H1 (cell line): ENCODE data around the gene EHHADH. TPM values are rescaled to one million over a fixed set of nuclear protein-coding genes. Genes with fewer than 3 reads are reported as not detected.

Source experiments
- CTCF ChIA-PET: fragments of 300-600 bp; sonication (Branson Sonifier 250); formaldehyde crosslinking; loops from one replicate; lab custom pipeline; 2021; ENCODE audit not compliant: partially characterized antibody; lab: Charles Lee
- POLR2A ChIA-PET: fragments of 300-600 bp; sonication (Branson Sonifier 250); formaldehyde crosslinking; loops from one replicate; lab custom pipeline; 2021; ENCODE audit warnings: inconsistent platforms; ENCODE audit not compliant: partially characterized antibody; lab: Charles Lee
- DNase-seq, 2 experiments: peaks; one replicate each; pipeline versions ENCODE4 v3.0.0 to v3.0.0-alpha.2; 2010 to 2022; ENCODE audit warnings: low spot score in 2 of 2, low read depth in 1 of 2, mixed read lengths in 1 of 2
- FAIRE-seq: peaks from 2 replicates; lab custom pipeline; 2011; peaks lifted over from hg19 to GRCh38; lab: Jason Lieb, UNC
- H2AFZ ChIP-seq: 2 replicates; pipeline ENCODE4 v1.8.1; 2012; ENCODE audit warnings: low read length, inconsistent platforms
- H2AK5ac ChIP-seq: 2 replicates; pipeline ENCODE4 v1.6.1; 2013; ENCODE audit warnings: low read depth, low read length
- H2BK120ac ChIP-seq: replicated peaks from 2 replicates; pipeline ENCODE3; 2013; ENCODE audit warnings: low read depth, low read length, inconsistent platforms
- H2BK12ac ChIP-seq: 2 replicates; pipeline ENCODE4 v1.6.1; 2013; ENCODE audit warnings: low read depth, low read length
- H2BK15ac ChIP-seq: 2 replicates; pipeline ENCODE4 v1.6.1; 2013; ENCODE audit warnings: low read length
- H2BK20ac ChIP-seq: 2 replicates; pipeline ENCODE4 v1.6.1; 2013; ENCODE audit warnings: low read length
- H2BK5ac ChIP-seq: 2 replicates; pipeline ENCODE4 v1.6.1; 2013; ENCODE audit warnings: low read depth, low read length
- H3K14ac ChIP-seq: 2 replicates; pipeline ENCODE4 v1.6.1; 2013; ENCODE audit warnings: inconsistent platforms; ENCODE audit not compliant: insufficient read length
- H3K18ac ChIP-seq: 2 replicates; pipeline ENCODE4 v1.6.1; 2013; ENCODE audit warnings: low read length; ENCODE audit errors: extremely low read depth
- H3K23ac ChIP-seq: 2 replicates; pipeline ENCODE4 v1.6.1; 2013; ENCODE audit warnings: inconsistent platforms; ENCODE audit not compliant: insufficient read length
- H3K23me2 ChIP-seq: 2 replicates; pipeline ENCODE4 v1.6.1; 2013; ENCODE audit warnings: low read depth, low read length
- H3K27ac ChIP-seq: 2 replicates; pipeline ENCODE4 v1.6.1; 2011; ENCODE audit warnings: low read depth, low read length, inconsistent platforms
- H3K27me3 ChIP-seq, 4 experiments: replicated peaks in 1 of 4; 1 replicate in 1 of 4; 2 replicates in 3 of 4; pipeline versions ENCODE4 v1.6.1 to v1.8.1; 2011 to 2013; ENCODE audit warnings: low read length in 3 of 4, mild to moderate bottlenecking in 3 of 4, inconsistent platforms in 2 of 4, mixed read lengths in 2 of 4, moderate library complexity in 1 of 4; ENCODE audit not compliant: control insufficient read depth in 3 of 4, insufficient read depth in 3 of 4; ENCODE audit errors: extremely low read depth in 1 of 4
- H3K36me3 ChIP-seq, 4 experiments: 2 replicates each; pipeline versions ENCODE4 v1.6.1 to v1.8.1; 2011 to 2013; ENCODE audit warnings: mild to moderate bottlenecking in 4 of 4, low read length in 3 of 4, moderate library complexity in 2 of 4, control low read depth in 1 of 4, inconsistent platforms in 1 of 4; ENCODE audit not compliant: insufficient read depth in 4 of 4, control insufficient read depth in 2 of 4
- H3K4ac ChIP-seq: replicated peaks from 2 replicates; pipeline ENCODE3; 2013; ENCODE audit warnings: low read length, low read depth, mixed read lengths, inconsistent platforms; ENCODE audit not compliant: insufficient read length
- H3K4me1 ChIP-seq, 4 experiments: replicated peaks in 1 of 4; 1 replicate in 1 of 4; 2 replicates in 3 of 4; pipeline versions ENCODE4 v1.6.1 to v1.8.1; 2011 to 2013; ENCODE audit warnings: low read length in 3 of 4, inconsistent platforms in 2 of 4, mixed read lengths in 1 of 4; ENCODE audit not compliant: insufficient read depth in 4 of 4, control insufficient read depth in 3 of 4
- H3K4me2 ChIP-seq, 2 experiments: 2 replicates each; pipeline versions ENCODE4 v1.6.1 to v1.8.1; 2011 to 2013; ENCODE audit warnings: low read depth in 2 of 2, low read length in 2 of 2, control low read depth in 1 of 2, inconsistent platforms in 1 of 2, mild to moderate bottlenecking in 1 of 2; ENCODE audit not compliant: insufficient read depth in 1 of 2
- H3K4me3 ChIP-seq, 4 experiments: fragments of 200-600, 300-600 bp in 1 of 4; sonication (generic), shearing (Covaris generic), sonication (Bioruptor Twin) in 1 of 4; 2 replicates each; pipeline versions ENCODE4 v1.5.1 to v1.8.1; 2011 to 2016; ENCODE audit warnings: low read length in 4 of 4, low read depth in 3 of 4, control low read depth in 2 of 4, inconsistent platforms in 2 of 4, mild to moderate bottlenecking in 2 of 4, mixed read lengths in 1 of 4, moderate library complexity in 1 of 4; ENCODE audit not compliant: insufficient read depth in 2 of 4; ENCODE audit errors: extremely low read depth in 1 of 4
- H3K56ac ChIP-seq: replicated peaks from 2 replicates; pipeline ENCODE3; 2013; ENCODE audit warnings: low read depth, mild to moderate bottlenecking, mixed read lengths, low read length, inconsistent platforms; ENCODE audit not compliant: insufficient read length
- H3K79me1 ChIP-seq: 2 replicates; pipeline ENCODE4 v1.6.1; 2013; ENCODE audit warnings: low read depth, low read length, control low read depth
- H3K79me2 ChIP-seq, 2 experiments: 2 replicates each; pipeline versions ENCODE4 v1.6.1 to v1.8.1; 2012 to 2013; ENCODE audit warnings: low read length in 2 of 2, mild to moderate bottlenecking in 2 of 2, inconsistent platforms in 1 of 2; ENCODE audit not compliant: insufficient read depth in 2 of 2, control insufficient read depth in 1 of 2
- H3K9ac ChIP-seq, 4 experiments: replicated peaks in 1 of 4; 1 replicate in 1 of 4; 2 replicates in 3 of 4; pipeline versions ENCODE4 v1.6.1 to v1.8.1; 2011 to 2013; ENCODE audit warnings: low read depth in 3 of 4, low read length in 3 of 4, control low read depth in 2 of 4, mild to moderate bottlenecking in 2 of 4, moderate library complexity in 2 of 4, inconsistent platforms in 1 of 4; ENCODE audit errors: extremely low read depth in 1 of 4
- H3K9me3 ChIP-seq, 2 experiments: 2 replicates each; pipeline versions ENCODE4 v1.6.1 to v1.8.1; 2012 to 2013; ENCODE audit warnings: mild to moderate bottlenecking in 2 of 2, moderate library complexity in 2 of 2, control low read depth in 1 of 2, inconsistent platforms in 1 of 2, low read depth in 1 of 2, low read length in 1 of 2, mixed read lengths in 1 of 2; ENCODE audit not compliant: insufficient read depth in 2 of 2
- H4K20me1 ChIP-seq, 2 experiments: replicated peaks in 1 of 2; 2 replicates each; pipeline versions ENCODE3 to v1.8.1; 2011 to 2013; ENCODE audit warnings: inconsistent platforms in 2 of 2, low read length in 2 of 2, mild to moderate bottlenecking in 1 of 2; ENCODE audit not compliant: insufficient read depth in 2 of 2, control insufficient read depth in 1 of 2
- H4K5ac ChIP-seq: 2 replicates; pipeline ENCODE4 v1.6.1; 2013; ENCODE audit warnings: low read length, low read depth, mixed read lengths, inconsistent platforms; ENCODE audit not compliant: insufficient read length
- H4K8ac ChIP-seq: 2 replicates; pipeline ENCODE4 v1.8.0; 2013; ENCODE audit warnings: mild to moderate bottlenecking, moderate library complexity, low read length, inconsistent platforms; ENCODE audit not compliant: insufficient read depth; ENCODE audit errors: extremely low read depth
- H4K91ac ChIP-seq: replicated peaks from 2 replicates; pipeline ENCODE3; 2013; ENCODE audit warnings: low read length, mixed read lengths, inconsistent platforms; ENCODE audit not compliant: insufficient read length
- BRCA1 ChIP-seq: IDR thresholded peaks from 2 replicates; pipeline ENCODE4 v1.6.1; 2012; ENCODE audit warnings: low read depth, low read length, improper control_type of control experiment
- CEBPB ChIP-seq: IDR thresholded peaks from 2 replicates; pipeline ENCODE4 v1.6.1; 2012; ENCODE audit warnings: low read depth, low read length
- CHD2 ChIP-seq: IDR thresholded peaks from 2 replicates; pipeline ENCODE4 v1.6.1; 2012; ENCODE audit warnings: low read length, improper control_type of control experiment
- EGR1 ChIP-seq: IDR thresholded peaks from 2 replicates; pipeline ENCODE4 v1.6.1; 2011; ENCODE audit warnings: low read depth, low read length, borderline replicate concordance
- EP300 ChIP-seq, 2 experiments: IDR thresholded peaks; 1 replicate in 1 of 2; 2 replicates in 1 of 2; pipeline ENCODE4 v1.6.1; 2011 to 2012; ENCODE audit warnings: low read depth in 2 of 2, low read length in 2 of 2, mild to moderate bottlenecking in 2 of 2, borderline replicate concordance in 1 of 2, inconsistent platforms in 1 of 2, moderate library complexity in 1 of 2
- JUN ChIP-seq: IDR thresholded peaks from 2 replicates; pipeline ENCODE4 v1.6.1; 2011; ENCODE audit warnings: low read depth, mild to moderate bottlenecking, improper control_type of control experiment, low read length
- JUND ChIP-seq: IDR thresholded peaks from 2 replicates; pipeline ENCODE4 v1.6.1; 2011; ENCODE audit warnings: mild to moderate bottlenecking, improper control_type of control experiment, low read length
- KDM1A ChIP-seq: fragments of 200-600, 300-600 bp; sonication (generic); IDR thresholded peaks from 2 replicates; pipeline ENCODE4 v1.7.1; 2016; ENCODE audit warnings: mild to moderate bottlenecking, low read length, borderline replicate concordance
- MAX ChIP-seq: IDR thresholded peaks from 2 replicates; pipeline ENCODE4 v1.6.1; 2012; ENCODE audit warnings: inconsistent platforms
- PHF8 ChIP-seq: fragments of 200-600 bp; sonication (generic); conservative IDR thresholded peaks from 2 replicates; pipeline ENCODE4 v1.7.1; 2012; ENCODE audit warnings: low read depth, mild to moderate bottlenecking, inconsistent platforms, low read length, moderate library complexity
- POU5F1 ChIP-seq: IDR thresholded peaks from 2 replicates; pipeline ENCODE4 v1.6.1; 2011; ENCODE audit warnings: low read depth, mild to moderate bottlenecking, low read length, moderate library complexity
- RBBP5 ChIP-seq: IDR thresholded peaks from 2 replicates; pipeline ENCODE4 v1.7.1; 2012; ENCODE audit warnings: low read depth, mild to moderate bottlenecking, inconsistent platforms, low read length, moderate library complexity, borderline replicate concordance
- RFX5 ChIP-seq: IDR thresholded peaks from 2 replicates; pipeline ENCODE4 v1.6.1; 2011; ENCODE audit warnings: low read depth, low read length, improper control_type of control experiment, borderline replicate concordance
- RXRA ChIP-seq: IDR thresholded peaks from 2 replicates; pipeline ENCODE4 v1.6.1; 2011; ENCODE audit warnings: low read depth, mild to moderate bottlenecking, low read length, moderate library complexity; ENCODE audit not compliant: insufficient read depth
- TBP ChIP-seq: IDR thresholded peaks from 2 replicates; pipeline ENCODE4 v1.6.1; 2011; ENCODE audit warnings: low read depth, low read length, improper control_type of control experiment
- WGBS, 2 experiments: shearing (Covaris generic) in 1 of 2; methylation state at CpG; one replicate each; pipeline versions ENCODE4 v1.1.6 to v1.1.7; 2013 to 2015; ENCODE audit warnings: low lambda C conversion rate in 2 of 2, mixed read lengths in 2 of 2, inconsistent platforms in 1 of 2, low coverage in 1 of 2, missing lambda C conversion rate in 1 of 2; ENCODE audit not compliant: insufficient replicate concordance in 2 of 2, insufficient coverage in 1 of 2, insufficient read length in 1 of 2; ENCODE audit errors: extremely low coverage in 1 of 2, missing lambda C conversion rate in 1 of 2; 5-methylcytosine and 5-hydroxymethylcytosine counted together
- polyA plus RNA-seq, 7 experiments: library from polyadenylated mRNA; depleted of rRNA in 3 of 7; stranded (reverse) in 5 of 7; unstranded in 2 of 7; fragments of >200 nt in 5 of 7; fragments of 200-250 nt in 2 of 7; gene quantifications; 1 replicate in 5 of 7; 2 replicates in 1 of 7; 4 replicates in 1 of 7; pipeline versions ENCODE4 v1.2.1 to v1.2.3, GENCODE V29; 2011 to 2013; ENCODE audit warnings: missing spikeins in 2 of 7, mixed read lengths in 2 of 7
- total RNA-seq: library from RNA; stranded (reverse); fragmentation: NEBNext Ultra II Directional; extraction: Animal tissue kit (Norgen Biotek cat#: 25700); gene quantifications from 2 replicates; pipeline ENCODE4 v1.2.1, GENCODE V29; 2021

Gene EHHADH
- total and polyA plus RNA-seq, 2 of the 8 experiments (the other 6 are each of a cell fraction or from before 2014, with no cell fraction given) = 1.4 to 3.5 TPM

- Histone ChIP-seq H4K91ac (no peak overlapping the region), H2BK15ac (no peak overlapping the region), H2AFZ (no peak overlapping the region), H4K5ac (no peak overlapping the region), H3K18ac (no peak overlapping the region), H3K23me2 (peaks cover 2% of the 10 kb centered on the region; the same call in 1 of the 2 replicates), H2BK20ac (no peak overlapping the region), H3K4ac (no peak overlapping the region), H3K4me2 (no peak overlapping the region), H3K79me2 (no peaks in the 10 kb centered on the region), H2BK5ac (no peak overlapping the region), H3K9me3 (peaks cover 0 to 4% of the 10 kb centered on the region in 2 experiments; a peak in 3 of 4 replicates), H3K14ac (no peak overlapping the region), H3K79me1 (no peaks in the 10 kb centered on the region), H3K4me3 (no peak overlapping the region), H3K4me1 (peaks cover 0 to 3% (median 2%) of the 10 kb centered on the region in 4 experiments; a peak in 2 of 7 replicates), H3K27ac (no peak overlapping the region), H2BK120ac (no peak overlapping the region), H2BK12ac (no peak overlapping the region), H3K56ac (no peak overlapping the region), H3K9ac (no peak overlapping the region), H4K20me1 (no peaks in the 10 kb centered on the region), H4K8ac (no peak overlapping the region), H3K23ac (no peak overlapping the region), H3K36me3 (no peaks in the 10 kb centered on the region), H3K27me3 (no peaks in the 10 kb centered on the region), H2AK5ac (no peak overlapping the region)
- no peak for DNase-seq
- no peak for FAIRE-seq
- 100% methylated on average over 1 of the region's 1 CpG; no CpG with 5 or more reads in 1 of the 2 experiments for WGBS, 2 experiments
- ChIA-PET POLR2A (no interaction called here), CTCF (interaction anchor here (0.6 to 1.1 kb wide), 7 partner anchors 11 to 420 kb away, joined by 3 to 5 read pairs (median 3); no protein-coding TSS in a partner anchor)
- no peak for TF ChIP-seq RFX5
- no peak for TF ChIP-seq EP300 (IDR thresholded peaks at IDR 0.05; ENCODE audit: borderline replicate concordance in 1 of 2, low read depth in 2 of 2, low read length in 2 of 2)
- TF ChIP-seq POU5F1 = no peak
- no peak for TF ChIP-seq RBBP5
- TF ChIP-seq CHD2 = no peak
- no peak for TF ChIP-seq KDM1A
- TF ChIP-seq PHF8 = no peak
- no peak for TF ChIP-seq BRCA1
- no peak for TF ChIP-seq RXRA
- TF ChIP-seq JUND = no peak
- no peak for TF ChIP-seq JUN
- TF ChIP-seq TBP = no peak
- no peak for TF ChIP-seq CEBPB
- TF ChIP-seq EGR1 = no peak
- TF ChIP-seq MAX = no peak
These were observed 3.5 kb upstream of the EHHADH start for GRCh38 chr3:185257334-185257733.
